Panc1 (cell line): ENCODE data around the gene C22orf23.

Experiments used
- POLR2AphosphoS5 ChIP-seq: IDR thresholded peaks from 2 replicates; pipeline ENCODE4 v1.6.1; 2012; ENCODE audit warnings: mild to moderate bottlenecking, low read depth, low read length, moderate library complexity
- TF ChIP-seq, protein P1 (sequence below): fragments of 450-650 bp; IDR thresholded peaks from 2 replicates; pipeline ENCODE4 v1.5.1; 2017; ENCODE audit warnings: mild to moderate bottlenecking
- TF ChIP-seq, protein P2 (sequence below), 2 experiments: IDR thresholded peaks; 2 replicates each; pipeline ENCODE4 v1.6.1; 2011 to 2012; ENCODE audit warnings: low read depth in 2 of 2, control low read depth in 1 of 2, low read length in 1 of 2, mild to moderate bottlenecking in 1 of 2, moderate library complexity in 1 of 2; ENCODE audit not compliant: insufficient read depth in 1 of 2

DNA sequence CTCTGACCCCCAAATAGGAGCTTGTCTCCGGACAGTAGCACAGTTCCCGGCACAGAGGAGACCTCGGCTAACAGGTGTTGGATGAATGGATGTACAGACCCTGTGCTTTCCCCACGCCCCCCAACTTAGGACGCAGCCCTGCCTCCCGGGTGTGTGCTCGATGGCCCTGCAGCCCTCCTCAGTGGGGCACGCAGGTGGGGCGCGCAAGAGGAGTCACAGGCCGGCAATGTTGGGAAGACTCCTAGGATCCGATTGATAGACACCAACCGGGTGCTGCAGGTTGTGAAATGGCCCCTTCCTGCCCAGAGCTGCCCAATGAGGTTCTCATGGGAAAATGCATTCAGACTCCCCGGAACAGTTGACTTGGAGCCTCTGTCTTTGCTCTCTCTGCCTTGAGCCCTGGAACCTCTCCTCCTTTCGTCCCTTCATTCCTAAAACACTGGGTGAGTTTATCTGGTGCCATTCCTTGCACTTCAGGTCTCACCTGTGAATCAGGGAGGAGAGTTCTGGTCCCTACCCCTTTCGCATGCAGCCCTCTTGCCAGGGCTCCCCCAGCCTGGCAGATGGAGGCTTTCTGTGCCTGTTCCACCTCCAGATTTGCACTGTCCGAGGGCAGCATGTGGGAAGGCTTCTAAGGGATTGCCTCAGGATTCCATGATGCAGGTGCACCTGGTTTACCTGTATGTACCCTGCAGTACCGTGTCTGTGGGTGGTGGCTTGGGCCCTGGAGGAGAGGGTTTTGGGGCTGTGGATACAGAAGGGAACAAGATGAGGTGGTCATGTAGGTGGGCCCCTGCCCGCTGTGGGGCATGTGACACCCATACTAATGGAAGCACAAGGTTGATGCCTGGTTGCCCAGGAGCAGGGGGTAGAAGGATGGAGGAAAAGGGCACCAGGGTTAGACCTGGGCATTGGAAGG is 46.1 kb downstream of the C22orf23 start:
- TF ChIP-seq POLR2AphosphoS5, result no peak
- TF ChIP-seq, protein P1, sequence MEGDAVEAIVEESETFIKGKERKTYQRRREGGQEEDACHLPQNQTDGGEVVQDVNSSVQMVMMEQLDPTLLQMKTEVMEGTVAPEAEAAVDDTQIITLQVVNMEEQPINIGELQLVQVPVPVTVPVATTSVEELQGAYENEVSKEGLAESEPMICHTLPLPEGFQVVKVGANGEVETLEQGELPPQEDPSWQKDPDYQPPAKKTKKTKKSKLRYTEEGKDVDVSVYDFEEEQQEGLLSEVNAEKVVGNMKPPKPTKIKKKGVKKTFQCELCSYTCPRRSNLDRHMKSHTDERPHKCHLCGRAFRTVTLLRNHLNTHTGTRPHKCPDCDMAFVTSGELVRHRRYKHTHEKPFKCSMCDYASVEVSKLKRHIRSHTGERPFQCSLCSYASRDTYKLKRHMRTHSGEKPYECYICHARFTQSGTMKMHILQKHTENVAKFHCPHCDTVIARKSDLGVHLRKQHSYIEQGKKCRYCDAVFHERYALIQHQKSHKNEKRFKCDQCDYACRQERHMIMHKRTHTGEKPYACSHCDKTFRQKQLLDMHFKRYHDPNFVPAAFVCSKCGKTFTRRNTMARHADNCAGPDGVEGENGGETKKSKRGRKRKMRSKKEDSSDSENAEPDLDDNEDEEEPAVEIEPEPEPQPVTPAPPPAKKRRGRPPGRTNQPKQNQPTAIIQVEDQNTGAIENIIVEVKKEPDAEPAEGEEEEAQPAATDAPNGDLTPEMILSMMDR, result no peak
- TF ChIP-seq, protein P2, sequence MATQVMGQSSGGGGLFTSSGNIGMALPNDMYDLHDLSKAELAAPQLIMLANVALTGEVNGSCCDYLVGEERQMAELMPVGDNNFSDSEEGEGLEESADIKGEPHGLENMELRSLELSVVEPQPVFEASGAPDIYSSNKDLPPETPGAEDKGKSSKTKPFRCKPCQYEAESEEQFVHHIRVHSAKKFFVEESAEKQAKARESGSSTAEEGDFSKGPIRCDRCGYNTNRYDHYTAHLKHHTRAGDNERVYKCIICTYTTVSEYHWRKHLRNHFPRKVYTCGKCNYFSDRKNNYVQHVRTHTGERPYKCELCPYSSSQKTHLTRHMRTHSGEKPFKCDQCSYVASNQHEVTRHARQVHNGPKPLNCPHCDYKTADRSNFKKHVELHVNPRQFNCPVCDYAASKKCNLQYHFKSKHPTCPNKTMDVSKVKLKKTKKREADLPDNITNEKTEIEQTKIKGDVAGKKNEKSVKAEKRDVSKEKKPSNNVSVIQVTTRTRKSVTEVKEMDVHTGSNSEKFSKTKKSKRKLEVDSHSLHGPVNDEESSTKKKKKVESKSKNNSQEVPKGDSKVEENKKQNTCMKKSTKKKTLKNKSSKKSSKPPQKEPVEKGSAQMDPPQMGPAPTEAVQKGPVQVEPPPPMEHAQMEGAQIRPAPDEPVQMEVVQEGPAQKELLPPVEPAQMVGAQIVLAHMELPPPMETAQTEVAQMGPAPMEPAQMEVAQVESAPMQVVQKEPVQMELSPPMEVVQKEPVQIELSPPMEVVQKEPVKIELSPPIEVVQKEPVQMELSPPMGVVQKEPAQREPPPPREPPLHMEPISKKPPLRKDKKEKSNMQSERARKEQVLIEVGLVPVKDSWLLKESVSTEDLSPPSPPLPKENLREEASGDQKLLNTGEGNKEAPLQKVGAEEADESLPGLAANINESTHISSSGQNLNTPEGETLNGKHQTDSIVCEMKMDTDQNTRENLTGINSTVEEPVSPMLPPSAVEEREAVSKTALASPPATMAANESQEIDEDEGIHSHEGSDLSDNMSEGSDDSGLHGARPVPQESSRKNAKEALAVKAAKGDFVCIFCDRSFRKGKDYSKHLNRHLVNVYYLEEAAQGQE (IDR thresholded peaks at IDR 0.05; ENCODE audit: insufficient read depth in 1 of 2, low read depth in 2 of 2, low read length in 1 of 2), result no peak
